ENCODE data around the gene AGBL4.

DNA sequence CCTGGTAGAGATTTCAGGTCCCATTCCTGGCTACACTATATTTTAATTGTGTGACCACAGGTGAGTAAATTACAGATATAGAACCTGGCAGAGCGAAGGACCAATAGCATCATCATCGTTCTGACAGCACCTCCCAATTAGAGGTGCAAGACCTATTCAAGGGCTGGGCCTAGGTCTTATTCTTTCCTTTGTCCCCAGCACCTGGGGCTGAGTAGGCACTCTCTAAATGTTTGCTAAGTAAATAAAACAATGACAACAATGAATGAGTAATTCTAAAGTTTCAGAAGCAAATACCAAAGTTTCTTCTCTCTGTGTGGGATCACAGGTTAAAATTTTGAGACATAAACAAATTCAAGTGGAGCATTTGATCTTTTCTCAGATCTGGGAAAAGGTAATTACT lies 1279.7 kb downstream of the AGBL4 start:
- TF ChIP-seq, protein P1, sequence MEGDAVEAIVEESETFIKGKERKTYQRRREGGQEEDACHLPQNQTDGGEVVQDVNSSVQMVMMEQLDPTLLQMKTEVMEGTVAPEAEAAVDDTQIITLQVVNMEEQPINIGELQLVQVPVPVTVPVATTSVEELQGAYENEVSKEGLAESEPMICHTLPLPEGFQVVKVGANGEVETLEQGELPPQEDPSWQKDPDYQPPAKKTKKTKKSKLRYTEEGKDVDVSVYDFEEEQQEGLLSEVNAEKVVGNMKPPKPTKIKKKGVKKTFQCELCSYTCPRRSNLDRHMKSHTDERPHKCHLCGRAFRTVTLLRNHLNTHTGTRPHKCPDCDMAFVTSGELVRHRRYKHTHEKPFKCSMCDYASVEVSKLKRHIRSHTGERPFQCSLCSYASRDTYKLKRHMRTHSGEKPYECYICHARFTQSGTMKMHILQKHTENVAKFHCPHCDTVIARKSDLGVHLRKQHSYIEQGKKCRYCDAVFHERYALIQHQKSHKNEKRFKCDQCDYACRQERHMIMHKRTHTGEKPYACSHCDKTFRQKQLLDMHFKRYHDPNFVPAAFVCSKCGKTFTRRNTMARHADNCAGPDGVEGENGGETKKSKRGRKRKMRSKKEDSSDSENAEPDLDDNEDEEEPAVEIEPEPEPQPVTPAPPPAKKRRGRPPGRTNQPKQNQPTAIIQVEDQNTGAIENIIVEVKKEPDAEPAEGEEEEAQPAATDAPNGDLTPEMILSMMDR (IDR thresholded peaks at IDR 0.05) = no peak
- no peak for TF ChIP-seq POLR2A (IDR thresholded peaks at IDR 0.05)
